Stomach (tissue), 9 donors: ENCODE data around the gene PEX10. TPM values are rescaled to one million over a fixed set of nuclear protein-coding genes. Genes with fewer than 3 reads are reported as not detected.

Experiments
- DNase-seq, 2 donors: peaks; one replicate each; pipeline versions ENCODE4 v3.0.0 to v3.0.0-alpha.2; 2013 to 2019
- H3K27ac ChIP-seq, 5 donors: fragments of 200-600 bp in 4 of 5; sonication (generic) in 4 of 5; one replicate each; pipeline ENCODE4 v1.5.1; 2013 to 2019; ENCODE audit warnings: mild to moderate bottlenecking in 1 of 5, moderate library complexity in 1 of 5
- H3K27me3 ChIP-seq, 3 donors: fragments of 200-600 bp; sonication (generic); one replicate each; pipeline ENCODE4 v1.5.1; 2017 to 2019; ENCODE audit warnings: mixed run types in 1 of 3
- H3K36me3 ChIP-seq, 4 donors: fragments of 200-600 bp; sonication (generic); 1 replicate in 3 of 4; 2 replicates in 1 of 4; pipeline ENCODE4 v1.5.1; 2016 to 2019
- H3K4me1 ChIP-seq, 4 donors: fragments of 200-600 bp; sonication (generic); one replicate each; pipeline ENCODE4 v1.5.1; 2016 to 2019
- H3K4me3 ChIP-seq, 4 donors: fragments of 200-600 bp; sonication (generic) in 3 of 4; one replicate each; pipeline ENCODE4 v1.5.1; 2016 to 2019; ENCODE audit warnings: mild to moderate bottlenecking in 1 of 4
- H3K9me3 ChIP-seq, 4 donors: fragments of 200-600 bp; sonication (generic); one replicate each; pipeline ENCODE4 v1.5.1; 2016 to 2019
- EP300 ChIP-seq: sonication (generic); formaldehyde crosslinking; IDR thresholded peaks from one replicate; pipeline ENCODE4 v1.6.1; 2017; ENCODE audit warnings: antibody characterized with exemption
- POLR2A ChIP-seq, 4 donors: fragments of 450-650 bp; IDR thresholded peaks; one replicate each; pipeline ENCODE4 v1.6.1; 2016; ENCODE audit warnings: antibody characterized with exemption in 4 of 4, control low read depth in 2 of 4, mild to moderate bottlenecking in 1 of 4, moderate library complexity in 1 of 4
- POLR2AphosphoS5 ChIP-seq, 3 donors: sonication (generic); formaldehyde crosslinking; IDR thresholded peaks; one replicate each; pipeline ENCODE4 v1.6.1; 2016; ENCODE audit warnings: antibody characterized with exemption in 3 of 3
- WGBS, 5 donors: extraction: QIAGEN DNeasy Blood & Tissue Kit in 3 of 5; methylation state at CpG; one replicate each; pipeline versions ENCODE4 v1.1.5 to v1.1.7; 2013 to 2018; 5-methylcytosine and 5-hydroxymethylcytosine counted together
- intact Hi-C: fragments of 100-400 bp; cut with DNase I; formaldehyde crosslinking; loops from one replicate; pipeline ENCODE4 v1.15.1; 2023; ENCODE audit warnings: low total_unique reads
- polyA plus RNA-seq, 3 donors: library from polyadenylated mRNA; stranded (reverse); fragments of 200-250 nt; gene quantifications; one replicate each; pipeline ENCODE4 v1.2.3, GENCODE V29; 2013
- total RNA-seq, 5 donors: library from RNA; depleted of rRNA; stranded (reverse); fragments of >200 nt; gene quantifications; one replicate each; pipeline versions ENCODE4 v1.1.0 to v1.2.3, GENCODE V29; 2014 to 2016
- TF ChIP-seq, protein P1 (sequence below), 7 experiments: fragments of 450-650 bp in 4 of 7; fragments of 200-600 bp in 3 of 7; sonication (generic) in 3 of 7; IDR thresholded peaks; one replicate each; pipeline ENCODE4 v1.5.1; 2016 to 2019; ENCODE audit warnings: antibody characterized with exemption in 7 of 7, control low read depth in 2 of 7, mild to moderate bottlenecking in 1 of 7
- donor health status: healthy with polysubstance abuse.
- donor health status: Bipolar disorder and iron deficiency.
- donor health status: healthy.

The PEX10 gene
- total and polyA plus RNA-seq, 8 donors: 0.87 to 27.2 (median 15.7) TPM

DNA sequence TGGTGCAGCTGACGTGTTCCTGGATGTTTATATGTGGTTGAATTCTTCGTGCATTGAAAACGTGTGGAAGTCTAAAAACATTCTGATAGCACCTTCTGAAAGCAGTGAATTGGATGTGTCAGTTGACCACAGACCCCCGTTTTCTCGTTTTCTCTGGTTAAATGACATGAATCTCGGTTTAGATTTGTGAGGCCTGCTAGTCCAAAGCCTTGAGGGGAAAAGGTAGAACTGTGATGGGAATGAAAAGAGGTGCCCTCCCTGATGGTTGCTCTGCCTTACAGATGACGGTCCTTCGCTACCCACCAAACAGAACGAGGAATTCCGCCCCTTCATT, 11.8 kb downstream of the PEX10 start:
- TF ChIP-seq POLR2AphosphoS5 (IDR thresholded peaks at IDR 0.05): no peak
- TF ChIP-seq EP300: no peak
- TF ChIP-seq, protein P1, sequence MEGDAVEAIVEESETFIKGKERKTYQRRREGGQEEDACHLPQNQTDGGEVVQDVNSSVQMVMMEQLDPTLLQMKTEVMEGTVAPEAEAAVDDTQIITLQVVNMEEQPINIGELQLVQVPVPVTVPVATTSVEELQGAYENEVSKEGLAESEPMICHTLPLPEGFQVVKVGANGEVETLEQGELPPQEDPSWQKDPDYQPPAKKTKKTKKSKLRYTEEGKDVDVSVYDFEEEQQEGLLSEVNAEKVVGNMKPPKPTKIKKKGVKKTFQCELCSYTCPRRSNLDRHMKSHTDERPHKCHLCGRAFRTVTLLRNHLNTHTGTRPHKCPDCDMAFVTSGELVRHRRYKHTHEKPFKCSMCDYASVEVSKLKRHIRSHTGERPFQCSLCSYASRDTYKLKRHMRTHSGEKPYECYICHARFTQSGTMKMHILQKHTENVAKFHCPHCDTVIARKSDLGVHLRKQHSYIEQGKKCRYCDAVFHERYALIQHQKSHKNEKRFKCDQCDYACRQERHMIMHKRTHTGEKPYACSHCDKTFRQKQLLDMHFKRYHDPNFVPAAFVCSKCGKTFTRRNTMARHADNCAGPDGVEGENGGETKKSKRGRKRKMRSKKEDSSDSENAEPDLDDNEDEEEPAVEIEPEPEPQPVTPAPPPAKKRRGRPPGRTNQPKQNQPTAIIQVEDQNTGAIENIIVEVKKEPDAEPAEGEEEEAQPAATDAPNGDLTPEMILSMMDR (IDR thresholded peaks at IDR 0.05): no peak
- no peaks in the 10 kb centered on the region for H3K27me3 ChIP-seq
- intact Hi-C loops: no loop called here
- DNase-seq: no peak
- H3K36me3 ChIP-seq: peaks cover 86 to 98% (median 98%) of the 10 kb centered on the region in 4 donors
- 73 to 87% (median 84%) methylated on average over 10 of the region's 10 CpGs for WGBS, 5 donors
- no peak overlapping the region for H3K27ac ChIP-seq
- no peak overlapping the region for H3K4me3 ChIP-seq
- no peaks in the 10 kb centered on the region for H3K9me3 ChIP-seq
- peaks cover 0 to 15% (median under 1%) of the 10 kb centered on the region in 4 donors for H3K4me1 ChIP-seq

DNA sequence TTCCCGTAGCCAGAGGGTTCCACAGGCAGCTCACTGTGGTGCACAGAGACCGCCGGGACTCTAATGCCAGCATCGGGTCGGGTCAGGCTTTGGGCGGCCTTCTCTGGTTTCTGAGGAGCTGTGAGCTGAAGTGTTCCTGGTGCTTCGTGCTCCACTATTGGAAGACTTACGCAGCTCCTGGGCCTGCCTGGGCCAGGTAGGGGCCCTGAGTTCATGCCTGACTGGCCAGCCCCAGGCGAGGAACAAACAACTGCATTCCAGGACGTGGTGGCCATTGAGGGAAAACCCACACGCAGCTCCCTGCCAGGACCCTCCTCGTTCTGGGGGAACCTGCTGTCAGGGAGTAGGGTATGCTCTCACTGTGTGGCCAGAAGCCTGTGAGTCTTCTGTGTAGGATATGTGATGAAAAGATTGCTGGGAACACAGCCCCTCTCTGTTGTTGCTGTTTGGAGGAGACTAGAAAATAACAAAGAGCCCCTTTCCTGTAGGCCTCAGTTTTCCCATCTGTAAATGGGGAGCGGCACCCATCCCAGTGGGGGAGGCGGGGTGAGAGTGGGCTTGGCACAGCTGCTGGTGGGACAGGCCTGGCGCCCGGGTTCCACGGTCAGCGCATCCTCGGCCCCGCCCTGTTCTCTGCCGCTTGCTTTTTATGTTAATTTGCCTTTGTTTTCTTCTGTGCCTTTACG, 12.3 kb downstream of the PEX10 start:
- Histone ChIP-seq H3K4me1 (peaks cover 3 to 20% (median 5%) of the 10 kb centered on the region in 4 donors), H3K36me3 (peaks cover 81 to 98% (median 98%) of the 10 kb centered on the region in 4 donors), H3K27me3 (no peaks in the 10 kb centered on the region), H3K9me3 (no peaks in the 10 kb centered on the region), H3K4me3 (no peak overlapping the region), H3K27ac (no peak overlapping the region)
- intact Hi-C loops: no loop called here
- WGBS, 5 donors: 85 to 91% (median 88%) methylated on average over 19 to 22 of the region's 22 CpGs
- no peak for DNase-seq
- TF ChIP-seq POLR2A (IDR thresholded peaks at IDR 0.05) (no peak), EP300 (no peak), POLR2AphosphoS5 (IDR thresholded peaks at IDR 0.05) (no peak)
- TF ChIP-seq, protein P1 (IDR thresholded peaks at IDR 0.05): no peak

DNA sequence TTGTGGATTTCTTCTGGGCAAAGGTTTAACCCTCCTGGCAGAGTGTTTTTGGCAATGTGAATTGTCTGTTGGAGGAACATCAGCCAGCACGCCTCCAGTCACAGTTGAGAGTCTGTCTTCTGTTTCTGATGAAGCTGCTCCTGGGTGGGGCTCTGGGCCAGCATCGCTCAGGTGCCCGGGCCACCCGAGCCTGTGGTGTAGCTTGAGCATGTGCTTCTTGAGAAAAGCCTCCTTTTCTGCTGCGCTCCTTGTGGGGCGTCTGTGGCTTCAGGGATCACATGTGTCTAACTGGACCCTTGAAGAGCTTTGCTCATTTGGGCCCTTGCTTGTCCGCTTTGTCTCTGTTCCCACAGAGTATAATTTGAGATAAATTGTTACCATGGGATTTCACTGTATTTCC, 13.5 kb downstream of the PEX10 start:
- WGBS, 5 donors: 84 to 93% (median 89%) methylated on average over 7 of the region's 7 CpGs
- Histone ChIP-seq H3K27me3 (no peaks in the 10 kb centered on the region), H3K4me1 (peaks cover 14 to 27% (median 17%) of the 10 kb centered on the region in 4 donors), H3K4me3 (no peak overlapping the region), H3K36me3 (peaks cover 71 to 98% (median 92%) of the 10 kb centered on the region in 4 donors), H3K9me3 (no peaks in the 10 kb centered on the region), H3K27ac (no peak overlapping the region)
- TF ChIP-seq POLR2A (IDR thresholded peaks at IDR 0.05): no peak
- TF ChIP-seq POLR2AphosphoS5 (IDR thresholded peaks at IDR 0.05): no peak
- TF ChIP-seq EP300: no peak
- TF ChIP-seq, protein P1 (IDR thresholded peaks at IDR 0.05): no peak
- no peak for DNase-seq
- intact Hi-C loops: no loop called here

DNA sequence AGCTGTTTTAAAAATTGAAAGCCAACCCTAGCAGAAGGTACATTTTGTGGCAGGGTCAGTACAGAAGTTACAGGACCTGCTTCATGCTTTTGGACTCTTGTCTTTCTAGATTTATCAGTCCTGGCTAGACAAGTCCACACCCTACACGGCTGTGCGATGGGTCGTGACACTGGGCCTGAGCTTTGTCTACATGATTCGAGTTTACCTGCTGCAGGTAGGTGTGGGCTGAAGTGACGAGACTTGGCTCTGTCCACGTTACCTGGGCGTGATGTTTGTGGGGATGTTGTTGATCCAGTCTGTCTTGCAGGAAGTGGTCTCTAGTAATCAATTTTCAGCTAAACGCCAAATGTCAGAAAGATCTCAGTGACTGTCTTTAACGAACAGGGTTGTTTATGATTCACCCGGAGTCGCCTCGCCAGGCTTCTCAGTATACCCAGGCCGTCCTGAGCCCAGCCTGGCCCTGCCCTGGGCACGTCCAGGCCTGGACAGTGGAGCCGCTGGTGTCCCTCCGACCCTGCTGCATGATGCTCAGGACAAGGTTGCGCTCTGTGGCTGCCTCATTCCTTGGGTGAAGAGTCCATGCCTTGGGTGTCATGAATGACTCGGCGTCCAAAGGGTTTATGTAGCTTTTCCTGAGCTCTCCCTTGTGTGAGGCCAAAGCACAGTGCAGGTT, 15.2 kb downstream of the PEX10 start:
- no peak overlapping the region for H3K27ac ChIP-seq
- H3K27me3 ChIP-seq: no peaks in the 10 kb centered on the region
- intact Hi-C loops: no loop called here
- TF ChIP-seq POLR2AphosphoS5 (IDR thresholded peaks at IDR 0.05): no peak
- TF ChIP-seq EP300: no peak
- no peak for TF ChIP-seq POLR2A (IDR thresholded peaks at IDR 0.05)
- TF ChIP-seq, protein P1 (IDR thresholded peaks at IDR 0.05): no peak
- no peak for DNase-seq
- WGBS, 5 donors: 78 to 87% (median 83%) methylated on average over 16 to 19 of the region's 19 CpGs
- peaks cover 28 to 44% (median 34%) of the 10 kb centered on the region in 4 donors for H3K4me1 ChIP-seq
- no peaks in the 10 kb centered on the region for H3K9me3 ChIP-seq
- peaks cover 55 to 89% (median 83%) of the 10 kb centered on the region in 4 donors for H3K36me3 ChIP-seq
- no peak overlapping the region for H3K4me3 ChIP-seq
